ENCODE measurements around the gene NBAS. TPM values are rescaled to one million over a fixed set of nuclear protein-coding genes. Genes with fewer than 3 reads are reported as not detected.
A peak's percentile ranks its signal among the peaks of the same experiment; 100 is the strongest.

Gene NBAS
- total and polyA plus RNA-seq, 9 of the 15 experiments (the other 6 are each of a cell fraction or from before 2014, with no cell fraction given) = 15.3 to 94.4 (median 69.9) TPM

DNA sequence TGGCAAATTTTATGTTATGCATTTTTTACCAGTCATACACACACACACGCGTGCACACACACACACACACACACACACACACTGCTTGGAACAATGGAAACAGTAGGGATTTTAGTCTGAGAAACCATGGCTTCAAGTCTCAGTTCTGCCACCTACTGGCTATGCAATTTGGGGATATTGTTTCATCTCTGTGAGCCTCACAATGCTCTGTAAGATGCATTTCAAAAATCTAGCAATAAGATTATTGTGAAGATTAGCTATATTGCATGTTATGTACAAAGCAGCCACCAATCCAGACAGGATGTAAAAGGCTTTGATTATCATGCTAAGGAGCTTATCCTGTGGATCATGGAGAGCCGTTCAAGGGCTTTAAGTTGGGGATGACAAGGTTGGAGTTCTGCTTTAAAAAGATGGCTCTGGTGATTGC lies 401.4 kb downstream of the NBAS start (continued):
- TF ChIP-seq, protein P1, sequence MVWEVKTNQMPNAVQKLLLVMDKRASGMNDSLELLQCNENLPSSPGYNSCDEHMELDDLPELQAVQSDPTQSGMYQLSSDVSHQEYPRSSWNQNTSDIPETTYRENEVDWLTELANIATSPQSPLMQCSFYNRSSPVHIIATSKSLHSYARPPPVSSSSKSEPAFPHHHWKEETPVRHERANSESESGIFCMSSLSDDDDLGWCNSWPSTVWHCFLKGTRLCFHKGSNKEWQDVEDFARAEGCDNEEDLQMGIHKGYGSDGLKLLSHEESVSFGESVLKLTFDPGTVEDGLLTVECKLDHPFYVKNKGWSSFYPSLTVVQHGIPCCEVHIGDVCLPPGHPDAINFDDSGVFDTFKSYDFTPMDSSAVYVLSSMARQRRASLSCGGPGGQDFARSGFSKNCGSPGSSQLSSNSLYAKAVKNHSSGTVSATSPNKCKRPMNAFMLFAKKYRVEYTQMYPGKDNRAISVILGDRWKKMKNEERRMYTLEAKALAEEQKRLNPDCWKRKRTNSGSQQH (CRISPR knock-in tag; IDR thresholded peaks at IDR 0.05) = 0 out of 2 replicates have a peak, but pooled peaks have one; percentile 51
- TF ChIP-seq KLF16 (IDR thresholded peaks at IDR 0.05) = peak; percentile 24; the same call in 1 of the 2 replicates
- 0 out of 2 replicates have a peak, but pooled peaks have one; percentile 23 for TF ChIP-seq CXXC5 (CRISPR knock-in tag; IDR thresholded peaks at IDR 0.05)

DNA sequence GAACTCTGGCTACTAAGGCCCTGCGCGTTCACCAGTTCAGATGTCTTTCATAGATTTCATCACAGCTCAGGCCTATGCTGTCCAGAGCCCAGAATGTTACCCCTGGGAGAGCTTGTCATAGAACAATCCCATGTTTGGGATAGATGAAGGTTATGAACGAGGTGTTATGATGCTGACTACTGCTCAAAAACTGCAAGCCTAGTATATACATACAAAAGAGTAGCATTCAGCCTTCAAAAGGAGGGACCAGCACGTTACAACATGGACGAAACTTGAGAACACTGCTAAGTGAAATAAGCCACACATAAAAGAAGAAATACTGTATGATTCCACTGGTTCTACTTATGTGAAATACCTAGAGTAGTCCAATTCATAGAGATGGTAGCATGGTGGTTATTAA lies 401.9 kb downstream of the NBAS start:
- Histone ChIP-seq H3K4me2 (ENCODE audit: insufficient read depth, low read length) (no peak overlapping the region), H3K4me3 (no peak overlapping the region), H3K9me3 (replicated peaks; ENCODE audit: control insufficient read depth, insufficient read depth, low read depth, low read length) (no peaks in the 10 kb centered on the region), H3K36me3 (ENCODE audit: control insufficient read depth, insufficient read depth, low read length) (no peaks in the 10 kb centered on the region), H3K27me3 (ENCODE audit: control insufficient read depth in 2 of 2, insufficient read depth in 2 of 2, low read length in 2 of 2) (peaks cover 0 to 11% of the 10 kb centered on the region in 2 experiments; a peak in 2 of 5 replicates), H3K27ac (ENCODE audit: extremely low read depth, low read depth, low read length) (no peak overlapping the region), H3K79me2 (ENCODE audit: control insufficient read depth, insufficient read depth, low read length) (no peaks in the 10 kb centered on the region), H4K20me1 (replicated peaks; ENCODE audit: control insufficient read depth, insufficient read depth, low read length) (no peaks in the 10 kb centered on the region), H3K4me1 (replicated peaks in 1 of 2; ENCODE audit: control insufficient read depth in 2 of 2, insufficient read depth in 2 of 2, low read length in 2 of 2) (no peaks in the 10 kb centered on the region), H3K9me1 (ENCODE audit: control insufficient read depth, insufficient read depth, low read length) (peaks cover 2% of the 10 kb centered on the region), H2AFZ (ENCODE audit: low read depth, low read length) (no peak overlapping the region), H3K9ac (ENCODE audit: insufficient read depth in 1 of 2, low read depth in 2 of 2, low read length in 2 of 2) (no peak overlapping the region)
- intact Hi-C loops (cut with micrococcal nuclease) = no loop called here
- in situ Hi-C loops (cut with MboI) = no loop called here
- no peak for DNase-seq (ENCODE audit: extremely low read depth in 1 of 4, low spot score in 3 of 4)
- ATAC-seq = no peak
- WGBS (ENCODE audit: insufficient coverage, low coverage, missing lambda C conversion rate) = 14% methylated on average over 4 of the region's 5 CpGs
- TF ChIP-seq NFE2L1 (tag; IDR thresholded peaks at IDR 0.05; ENCODE audit: borderline replicate concordance, low read depth) = no peak
- no peak for TF ChIP-seq KLF6 (CRISPR knock-in tag; IDR thresholded peaks at IDR 0.05; ENCODE audit: borderline replicate concordance)
- POLR2A ChIA-PET = no interaction called here
- no peak for FAIRE-seq
- no TSS peak for BruUV-seq (replicated peaks)
- CTCF ChIA-PET (ENCODE audit: low intra/inter-chr PET ratio) = no interaction called here

Data from K562 (cell line).